ENCODE measurements around the gene TMEM9.

Gene TMEM9

GRCh38 chr1:201138311-201138840 lies 15.9 kb downstream of the TMEM9 start:
- TF ChIP-seq, protein P1, sequence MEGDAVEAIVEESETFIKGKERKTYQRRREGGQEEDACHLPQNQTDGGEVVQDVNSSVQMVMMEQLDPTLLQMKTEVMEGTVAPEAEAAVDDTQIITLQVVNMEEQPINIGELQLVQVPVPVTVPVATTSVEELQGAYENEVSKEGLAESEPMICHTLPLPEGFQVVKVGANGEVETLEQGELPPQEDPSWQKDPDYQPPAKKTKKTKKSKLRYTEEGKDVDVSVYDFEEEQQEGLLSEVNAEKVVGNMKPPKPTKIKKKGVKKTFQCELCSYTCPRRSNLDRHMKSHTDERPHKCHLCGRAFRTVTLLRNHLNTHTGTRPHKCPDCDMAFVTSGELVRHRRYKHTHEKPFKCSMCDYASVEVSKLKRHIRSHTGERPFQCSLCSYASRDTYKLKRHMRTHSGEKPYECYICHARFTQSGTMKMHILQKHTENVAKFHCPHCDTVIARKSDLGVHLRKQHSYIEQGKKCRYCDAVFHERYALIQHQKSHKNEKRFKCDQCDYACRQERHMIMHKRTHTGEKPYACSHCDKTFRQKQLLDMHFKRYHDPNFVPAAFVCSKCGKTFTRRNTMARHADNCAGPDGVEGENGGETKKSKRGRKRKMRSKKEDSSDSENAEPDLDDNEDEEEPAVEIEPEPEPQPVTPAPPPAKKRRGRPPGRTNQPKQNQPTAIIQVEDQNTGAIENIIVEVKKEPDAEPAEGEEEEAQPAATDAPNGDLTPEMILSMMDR (IDR thresholded peaks at IDR 0.05; ENCODE audit: borderline replicate concordance, insufficient read depth, low read depth, low read length) = no peak

GRCh38 chr1:201137579-201138310 lies 16.5 kb downstream of the TMEM9 start:
- H3K4me3 ChIP-seq (ENCODE audit: low read depth, low read length) = no peak overlapping the region
- TF ChIP-seq, protein P1 (IDR thresholded peaks at IDR 0.05; ENCODE audit: borderline replicate concordance, insufficient read depth, low read depth, low read length) = no peak

More at GRCh38 chr1:201138311-201138840, 15.9 kb downstream of the TMEM9 start:
- no peak overlapping the region for H3K4me3 ChIP-seq (ENCODE audit: low read depth, low read length)

- no peak overlapping the region for H3K4me3 ChIP-seq (ENCODE audit: low read depth, low read length)
- TF ChIP-seq, protein P1 (IDR thresholded peaks at IDR 0.05; ENCODE audit: borderline replicate concordance, insufficient read depth, low read depth, low read length) = no peak
These were observed 17.3 kb downstream of the TMEM9 start for GRCh38 chr1:201137024-201137392.

GRCh38 chr1:201136355-201137023 lies 17.8 kb downstream of the TMEM9 start:
- no peak overlapping the region for H3K4me3 ChIP-seq (ENCODE audit: low read depth, low read length)
- TF ChIP-seq, protein P1 (IDR thresholded peaks at IDR 0.05; ENCODE audit: borderline replicate concordance, insufficient read depth, low read depth, low read length) = no peak

DNA sequence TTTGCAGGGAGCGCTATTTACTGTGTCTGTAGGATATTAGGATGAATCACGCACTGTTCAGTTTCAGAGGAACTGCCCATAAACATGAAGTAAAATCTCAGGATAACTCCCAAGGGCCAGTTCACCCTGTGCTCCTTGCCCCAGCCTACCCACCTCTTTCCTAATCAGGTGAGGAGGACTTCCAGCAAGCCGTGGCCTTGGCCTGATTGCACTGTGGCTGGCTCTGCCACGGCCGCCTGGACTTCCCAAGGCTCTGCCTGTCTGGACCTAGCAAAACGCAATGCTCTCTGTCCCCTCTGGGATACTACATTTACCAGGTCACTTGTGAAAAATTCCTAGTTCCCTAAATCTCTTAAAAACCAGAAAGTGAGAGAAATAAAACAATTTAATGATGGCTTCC lies 19.9 kb downstream of the TMEM9 start:
- TF ChIP-seq, protein P1 (IDR thresholded peaks at IDR 0.05; ENCODE audit: borderline replicate concordance, insufficient read depth, low read depth, low read length) = no peak
- no peak overlapping the region for H3K4me3 ChIP-seq (ENCODE audit: low read depth, low read length)

- TF ChIP-seq, protein P1 (IDR thresholded peaks at IDR 0.05; ENCODE audit: borderline replicate concordance, insufficient read depth, low read depth, low read length) = no peak
- H3K4me3 ChIP-seq (ENCODE audit: low read depth, low read length) = no peak overlapping the region
These were observed 22.9 kb downstream of the TMEM9 start for GRCh38 chr1:201131398-201131797.
